NCI-H146 treated with DMSO at 0.1 percent for 48 hours (cell line): Measurements from ENCODE around the gene C1QTNF6.

Experiments
- DNase-seq: peaks from one replicate; lab custom pipeline; 2025; ENCODE audit not compliant: unreplicated experiment; lab: John Stamatoyannopoulos, UW

C1QTNF6 gene

DNA sequence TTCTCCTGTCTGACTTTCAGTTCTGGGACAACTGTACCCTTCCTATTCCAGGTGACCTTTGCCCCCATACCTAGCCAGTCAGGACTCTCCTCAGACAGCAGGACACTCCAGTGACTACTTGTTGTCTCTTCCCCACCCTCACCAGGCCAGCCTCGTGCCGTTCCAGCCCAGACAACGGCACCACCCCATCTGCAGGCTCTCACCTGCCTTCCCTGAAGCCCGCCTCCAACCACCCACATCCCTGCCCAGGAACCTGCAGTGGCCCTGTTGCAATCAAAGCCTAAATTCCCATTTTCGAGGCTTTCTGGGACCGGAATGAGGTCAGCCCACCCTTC, 42.0 kb downstream of the C1QTNF6 start:
- DNase-seq: no peak

- no peak for DNase-seq
These were observed 42.6 kb downstream of the C1QTNF6 start for GRCh38 chr22:37145180-37146050.

GRCh38 chr22:37144180-37144554, 43.9 kb downstream of the C1QTNF6 start:
- DNase-seq: no peak

GRCh38 chr22:37141971-37142370, 46.1 kb downstream of the C1QTNF6 start:
- DNase-seq: no peak

DNA sequence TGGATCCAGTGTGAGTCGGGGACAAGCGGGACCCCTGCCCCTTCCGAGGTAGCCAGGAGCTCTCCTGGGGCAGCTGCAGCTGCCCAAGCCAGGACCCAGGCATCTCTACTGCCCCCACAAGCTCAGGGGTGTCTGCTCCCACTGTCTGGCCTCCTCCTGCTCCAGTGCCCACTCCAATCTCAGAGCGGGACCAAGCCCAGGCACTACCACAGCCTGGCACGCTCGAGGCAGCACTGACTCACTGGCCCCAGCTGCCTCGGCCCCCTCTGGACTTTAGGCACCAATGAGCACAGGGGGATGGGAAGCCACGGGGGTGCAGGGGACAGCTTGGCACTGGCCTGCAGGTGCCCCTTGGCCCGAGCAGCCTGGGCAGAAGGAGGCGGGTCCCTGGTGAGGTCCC, 46.6 kb downstream of the C1QTNF6 start:
- DNase-seq: no peak

- no peak for DNase-seq
These were observed 47.2 kb downstream of the C1QTNF6 start for GRCh38 chr22:37140686-37141323.

DNA sequence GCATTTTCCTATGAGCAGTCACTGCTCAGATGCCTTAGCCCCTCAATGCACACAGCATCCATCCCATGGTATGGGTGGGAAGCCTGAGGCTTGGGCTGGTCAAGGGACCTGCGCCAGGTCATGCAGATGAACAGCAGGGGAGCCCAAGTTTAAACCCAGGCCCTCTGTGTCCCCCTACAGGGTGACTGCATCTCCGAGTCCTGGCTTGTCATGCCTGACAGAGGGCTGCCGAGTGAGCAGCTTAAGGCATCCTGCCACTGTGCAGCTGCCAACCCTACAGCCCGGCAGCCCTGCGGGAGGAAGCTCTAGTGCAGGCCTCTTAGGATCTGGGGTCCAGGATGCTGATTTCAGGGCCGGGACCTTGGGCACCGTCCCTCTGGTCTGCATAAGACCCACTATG, 48.3 kb downstream of the C1QTNF6 start:
- DNase-seq: no peak

DNA sequence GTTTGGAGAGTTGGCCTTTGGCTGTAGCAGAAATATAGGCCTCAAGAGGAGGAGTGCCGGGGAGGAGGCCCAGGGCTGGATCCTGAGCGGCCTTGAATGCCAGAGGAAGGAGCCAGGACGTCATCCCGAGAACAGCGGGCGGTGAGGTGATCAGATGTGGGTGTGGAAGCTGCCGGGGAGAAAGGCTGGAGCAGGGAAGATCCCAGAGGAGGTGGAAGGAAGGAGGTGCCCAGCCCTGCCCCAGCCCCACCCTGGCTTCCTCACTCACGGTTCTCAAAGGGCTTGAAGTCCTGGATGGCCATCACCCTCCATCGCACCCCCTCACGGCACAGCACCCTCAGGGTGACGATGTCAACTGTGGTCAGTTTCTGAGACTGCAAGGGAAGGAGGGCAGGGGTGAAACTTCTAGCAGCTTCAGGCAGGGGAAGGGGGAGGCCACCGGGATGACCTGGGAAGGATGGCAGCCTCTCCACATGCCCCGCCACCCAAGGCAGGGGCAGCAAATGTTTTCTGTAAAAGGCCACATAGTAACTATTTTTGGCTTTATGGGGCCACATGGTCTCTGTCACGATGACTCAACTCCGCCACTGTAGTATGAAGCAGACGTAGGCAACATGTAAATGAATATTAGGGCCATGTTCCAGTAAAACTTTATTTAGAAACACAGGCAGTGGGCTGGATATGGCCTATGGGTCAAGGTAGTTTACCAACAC, 49.0 kb downstream of the C1QTNF6 start:
- no peak for DNase-seq

DNA sequence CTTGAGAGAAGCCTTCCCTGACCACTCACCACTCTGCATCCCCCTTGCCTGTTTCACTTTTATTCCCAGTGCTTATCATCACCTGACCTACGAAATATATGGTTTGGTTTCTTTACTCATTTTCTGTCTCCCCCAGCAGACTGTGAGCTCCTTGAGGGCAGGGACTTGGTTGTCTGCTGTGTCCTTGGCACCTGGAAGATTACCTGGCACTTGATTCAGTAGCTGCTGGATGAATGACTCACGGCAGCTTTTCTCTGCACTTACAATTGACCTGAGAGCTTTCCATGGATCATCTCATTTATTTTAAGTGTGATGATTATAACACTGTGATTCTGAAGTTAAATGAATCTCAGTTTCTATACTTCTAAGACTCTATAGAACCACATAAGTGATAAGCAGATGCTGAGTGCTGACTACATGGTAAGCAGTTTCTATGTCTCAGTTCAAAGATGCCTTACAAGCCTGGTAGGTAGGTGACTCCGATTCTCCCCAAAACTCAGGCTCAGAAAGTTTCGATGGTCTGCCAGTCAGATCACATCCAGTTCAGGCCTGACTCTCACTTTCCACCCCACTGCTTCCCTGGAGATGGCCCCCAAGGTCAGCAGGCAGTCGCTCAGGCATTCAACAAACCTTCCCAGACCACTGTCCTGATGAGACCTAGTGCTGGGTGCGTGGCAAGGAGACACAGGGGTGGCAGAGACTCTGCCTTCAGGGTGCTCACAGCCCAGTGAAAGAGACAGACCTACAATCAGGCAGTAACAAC, 50.0 kb downstream of the C1QTNF6 start:
- no peak for DNase-seq

GRCh38 chr22:37137131-37137530, 50.9 kb downstream of the C1QTNF6 start:
- DNase-seq: no peak

DNA sequence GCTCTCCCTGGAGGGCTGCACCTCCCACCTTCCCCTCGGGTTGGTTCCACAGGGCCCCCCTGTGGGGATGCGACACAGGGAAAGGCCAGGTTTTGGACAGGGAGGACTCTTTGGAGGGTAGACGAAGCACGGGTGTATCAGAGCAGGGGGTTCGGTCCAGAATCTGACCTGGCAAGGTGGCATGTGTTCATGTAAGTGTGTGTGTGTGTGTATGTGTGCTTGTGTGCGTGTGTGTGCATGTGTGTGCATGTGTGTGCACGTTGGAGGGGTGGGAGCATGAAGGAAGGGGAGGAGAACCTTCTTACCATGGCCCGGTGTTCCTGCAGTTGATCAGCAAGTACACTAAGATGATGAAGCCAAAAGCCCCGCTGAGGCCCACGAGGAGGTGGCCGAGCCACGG, 53.0 kb downstream of the C1QTNF6 start:
- DNase-seq: no peak

DNA sequence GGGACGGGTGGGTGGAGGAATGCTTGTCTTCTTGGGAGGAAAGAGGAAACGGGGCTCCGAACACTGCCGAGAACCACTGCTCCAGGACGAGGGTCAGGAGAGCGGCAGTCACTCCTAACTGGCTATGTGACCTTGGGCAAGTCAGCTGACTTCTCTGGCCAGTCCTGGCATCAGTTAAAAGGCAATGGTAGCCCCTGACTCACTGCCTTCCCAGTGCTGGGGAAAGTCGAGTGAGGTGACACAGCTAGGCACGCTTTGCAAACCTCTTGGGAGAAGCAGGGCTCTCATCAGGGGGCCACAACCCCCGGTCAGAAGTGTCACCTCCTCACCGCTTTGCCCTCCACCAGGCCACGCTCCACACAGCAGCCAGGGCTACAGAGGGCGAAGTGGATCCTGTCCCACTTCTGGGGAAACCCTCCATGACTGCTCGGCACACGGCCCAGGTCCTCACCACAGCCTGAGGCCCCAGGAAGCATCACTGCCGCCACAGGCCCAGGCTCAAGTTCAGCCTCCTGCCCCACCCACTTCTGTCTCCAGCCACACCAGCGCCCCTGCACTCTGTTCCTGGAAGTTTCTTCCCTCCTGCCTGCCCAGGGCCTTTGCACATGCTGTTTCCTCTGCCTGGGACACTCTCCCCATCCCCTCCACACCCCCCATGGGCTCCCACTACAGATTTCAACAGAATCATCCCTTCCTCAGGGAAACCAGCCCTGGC, 54.6 kb downstream of the C1QTNF6 start:
- no peak for DNase-seq

- DNase-seq: no peak
These were observed 55.3 kb downstream of the C1QTNF6 start for GRCh38 chr22:37132773-37133172.
